Adipocyte (in vitro differentiated cells): ENCODE data around the gene TEDC1.

Experiments
- DNase-seq: peaks from one replicate; pipeline ENCODE4 v3.0.0-alpha.2; 2015; ENCODE audit warnings: low read depth
- H3K27me3 ChIP-seq: replicated peaks from 2 replicates; pipeline ENCODE4 v1.7.0; 2013; ENCODE audit warnings: mild to moderate bottlenecking, low read length, moderate library complexity; ENCODE audit not compliant: control insufficient read depth, insufficient read depth
- H3K36me3 ChIP-seq: 2 replicates; pipeline ENCODE4 v1.7.0; 2013; ENCODE audit warnings: low read length, mild to moderate bottlenecking, moderate library complexity; ENCODE audit not compliant: control insufficient read depth, insufficient read depth, severe bottlenecking
- H3K4me1 ChIP-seq: 2 replicates; pipeline ENCODE4 v1.7.0; 2013; ENCODE audit warnings: mild to moderate bottlenecking, low read length, moderate library complexity; ENCODE audit not compliant: control insufficient read depth, insufficient read depth
- H3K4me3 ChIP-seq: 2 replicates; pipeline ENCODE4 v1.7.0; 2013; ENCODE audit warnings: mild to moderate bottlenecking, low read length, moderate library complexity
- H3K9ac ChIP-seq: 2 replicates; pipeline ENCODE4 v1.7.0; 2013; ENCODE audit warnings: mild to moderate bottlenecking, low read length, moderate library complexity
- H3K9me3 ChIP-seq: 2 replicates; pipeline ENCODE4 v1.7.0; 2013; ENCODE audit warnings: mild to moderate bottlenecking, low read length, moderate library complexity; ENCODE audit not compliant: control insufficient read depth

TEDC1 gene

GRCh38 chr14:105490572-105491365 lies at the start of gene TEDC1:
TEDC1 (plus strand) TSS chr14:105491246; CDS start chr14:105491376, 130 bp downstream.
- H3K27me3 ChIP-seq, result peaks cover 5% of the 10 kb centered on the region

GRCh38 chr14:105442125-105442524 lies 48.9 kb upstream of the TEDC1 start:
- no peaks in the 10 kb centered on the region for H3K27me3 ChIP-seq
- H3K9ac ChIP-seq, result no peak overlapping the region
- no peak overlapping the region for H3K4me3 ChIP-seq
- no peaks in the 10 kb centered on the region for H3K4me1 ChIP-seq
- no peak for DNase-seq
- H3K36me3 ChIP-seq, result peaks cover 20% of the 10 kb centered on the region
- no peaks in the 10 kb centered on the region for H3K9me3 ChIP-seq

More at GRCh38 chr14:105490572-105491365, at the start of gene TEDC1:
- Histone ChIP-seq H3K36me3 (no peaks in the 10 kb centered on the region), H3K4me3 (peak within 1 kb of the TSS; percentile 84), H3K9me3 (no peaks in the 10 kb centered on the region), H3K4me1 (peaks cover 3% of the 10 kb centered on the region), H3K9ac (peak within 1 kb of the TSS; percentile 81)
- peak; percentile 100 for DNase-seq

GRCh38 chr14:105442834-105443233 lies 48.2 kb upstream of the TEDC1 start:
- DNase-seq, result no peak
- peaks cover 20% of the 10 kb centered on the region for H3K36me3 ChIP-seq

GRCh38 chr14:105444859-105445258 lies 46.2 kb upstream of the TEDC1 start:
- no peaks in the 10 kb centered on the region for H3K9me3 ChIP-seq
- H3K36me3 ChIP-seq, result peaks cover 17% of the 10 kb centered on the region
- H3K9ac ChIP-seq, result no peak overlapping the region
- H3K4me3 ChIP-seq, result no peak overlapping the region
- H3K27me3 ChIP-seq, result no peaks in the 10 kb centered on the region
- H3K4me1 ChIP-seq, result peaks cover 9% of the 10 kb centered on the region
- DNase-seq, result no peak

More at GRCh38 chr14:105442834-105443233, 48.2 kb upstream of the TEDC1 start:
- Histone ChIP-seq H3K9me3 (no peaks in the 10 kb centered on the region), H3K27me3 (no peaks in the 10 kb centered on the region), H3K9ac (no peak overlapping the region), H3K4me3 (no peak overlapping the region), H3K4me1 (no peaks in the 10 kb centered on the region)

- Histone ChIP-seq H3K9ac (no peak overlapping the region), H3K4me1 (peaks cover 9% of the 10 kb centered on the region), H3K36me3 (peaks cover 21% of the 10 kb centered on the region), H3K9me3 (no peaks in the 10 kb centered on the region), H3K27me3 (no peaks in the 10 kb centered on the region), H3K4me3 (no peak overlapping the region)
- DNase-seq, result no peak
Observed at GRCh38 chr14:105445290-105445689, 45.8 kb upstream of the TEDC1 start.

- no peak for DNase-seq
- peaks cover 30% of the 10 kb centered on the region for H3K36me3 ChIP-seq
- H3K4me3 ChIP-seq, result no peak overlapping the region
- no peak overlapping the region for H3K9ac ChIP-seq
- H3K4me1 ChIP-seq, result peaks cover 9% of the 10 kb centered on the region
- H3K27me3 ChIP-seq, result no peaks in the 10 kb centered on the region
- H3K9me3 ChIP-seq, result no peaks in the 10 kb centered on the region
Observed at GRCh38 chr14:105445901-105446845, 44.9 kb upstream of the TEDC1 start.

- Histone ChIP-seq H3K27me3 (no peaks in the 10 kb centered on the region), H3K9me3 (no peaks in the 10 kb centered on the region), H3K36me3 (peaks cover 32% of the 10 kb centered on the region), H3K4me1 (peaks cover 9% of the 10 kb centered on the region), H3K4me3 (no peak overlapping the region), H3K9ac (no peak overlapping the region)
- no peak for DNase-seq
Observed at GRCh38 chr14:105446971-105447370, 44.1 kb upstream of the TEDC1 start.

- Histone ChIP-seq H3K4me1 (peaks cover 9% of the 10 kb centered on the region), H3K4me3 (no peak overlapping the region), H3K27me3 (no peaks in the 10 kb centered on the region), H3K9ac (peak overlapping the region; percentile 56), H3K36me3 (peaks cover 37% of the 10 kb centered on the region), H3K9me3 (no peaks in the 10 kb centered on the region)
- no peak for DNase-seq
Observed at GRCh38 chr14:105447651-105448640, 43.1 kb upstream of the TEDC1 start.

- Histone ChIP-seq H3K36me3 (peaks cover 37% of the 10 kb centered on the region), H3K4me1 (peaks cover 9% of the 10 kb centered on the region), H3K9ac (peak overlapping the region; percentile 56), H3K9me3 (no peaks in the 10 kb centered on the region), H3K4me3 (no peak overlapping the region), H3K27me3 (no peaks in the 10 kb centered on the region)
- peak; percentile 61 for DNase-seq
Observed at GRCh38 chr14:105448706-105449111, 42.3 kb upstream of the TEDC1 start.

- no peak for DNase-seq
- Histone ChIP-seq H3K4me3 (no peak overlapping the region), H3K27me3 (no peaks in the 10 kb centered on the region), H3K9me3 (no peaks in the 10 kb centered on the region), H3K36me3 (peaks cover 44% of the 10 kb centered on the region), H3K9ac (no peak overlapping the region), H3K4me1 (peaks cover 9% of the 10 kb centered on the region)
Observed at GRCh38 chr14:105449276-105450122, 41.5 kb upstream of the TEDC1 start.
